ENCODE data around the gene RIPOR2. TPM values are rescaled to one million over a fixed set of nuclear protein-coding genes. Genes with fewer than 3 reads are reported as not detected.
A peak's percentile ranks its signal among the peaks of the same experiment; 100 is the strongest.
"Not testable (repeated sequence)": the region's sequence is repeated elsewhere in the genome, so short reads cannot be mapped to it uniquely, and the experiment has no call there.

RIPOR2 gene
- total RNA-seq, 1 donor from 2014 or later = 9.4 TPM

DNA sequence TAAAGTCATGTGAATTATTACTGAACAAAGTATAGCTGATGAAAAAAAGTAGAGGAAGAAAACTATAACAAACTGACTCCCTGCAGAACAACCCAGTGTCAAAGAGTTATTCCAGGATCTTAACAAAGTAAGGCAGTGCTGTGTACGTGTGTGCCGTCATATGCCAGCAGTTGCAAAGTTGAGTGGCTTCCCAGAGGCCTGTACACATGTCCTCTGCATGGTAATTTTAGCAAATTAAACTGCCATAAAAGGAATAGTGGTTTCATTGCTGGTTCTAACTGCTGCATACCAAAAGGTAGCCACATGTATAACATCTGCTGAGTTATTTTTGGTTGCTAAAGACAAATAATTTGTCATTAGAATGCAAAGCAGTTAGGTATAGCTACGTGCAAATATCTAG is 44.8 kb downstream of the RIPOR2 start:
- peaks cover 31% of the 10 kb centered on the region for H3K36me3 Mint-ChIP-seq (ENCODE audit: low read depth)
- no peak overlapping the region for H3K27ac Mint-ChIP-seq
- DNase-seq (ENCODE audit: low spot score) = no peak
- H3K9me3 Mint-ChIP-seq = no peaks in the 10 kb centered on the region
- no peak overlapping the region for H3K4me3 Mint-ChIP-seq (ENCODE audit: low read depth)
- no peaks in the 10 kb centered on the region for H3K27me3 Mint-ChIP-seq (ENCODE audit: low read depth)
- intact Hi-C loops (cut with micrococcal nuclease) = no loop called here
- peaks cover 23% of the 10 kb centered on the region for H3K4me1 Mint-ChIP-seq (ENCODE audit: low read depth)

DNA sequence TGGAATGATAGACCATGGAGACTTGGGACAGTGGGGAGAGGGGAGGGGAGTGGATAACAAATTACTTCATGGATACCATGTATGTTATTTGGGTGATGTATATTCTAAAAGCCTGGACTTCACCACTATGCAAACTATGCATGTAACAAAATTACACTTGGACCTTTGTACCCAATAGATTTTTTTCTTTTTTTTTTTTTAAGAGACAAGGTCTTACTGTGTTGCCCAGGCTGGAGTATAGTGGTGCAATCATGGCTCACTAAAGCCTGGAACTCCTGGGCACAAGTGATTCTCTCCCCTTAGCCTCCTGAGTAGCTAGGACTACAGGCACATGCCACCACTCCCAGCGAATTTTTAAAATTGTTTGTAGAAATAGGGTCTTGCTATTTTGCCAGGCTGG is 45.3 kb downstream of the RIPOR2 start:
- H3K27ac Mint-ChIP-seq = no peak overlapping the region
- H3K9me3 Mint-ChIP-seq = no peaks in the 10 kb centered on the region
- no peak overlapping the region for H3K4me3 Mint-ChIP-seq (ENCODE audit: low read depth)
- no peaks in the 10 kb centered on the region for H3K27me3 Mint-ChIP-seq (ENCODE audit: low read depth)
- peaks cover 24% of the 10 kb centered on the region for H3K4me1 Mint-ChIP-seq (ENCODE audit: low read depth)
- DNase-seq (ENCODE audit: low spot score) = no peak
- peaks cover 32% of the 10 kb centered on the region for H3K36me3 Mint-ChIP-seq (ENCODE audit: low read depth)
- intact Hi-C loops (cut with micrococcal nuclease) = no loop called here

DNA sequence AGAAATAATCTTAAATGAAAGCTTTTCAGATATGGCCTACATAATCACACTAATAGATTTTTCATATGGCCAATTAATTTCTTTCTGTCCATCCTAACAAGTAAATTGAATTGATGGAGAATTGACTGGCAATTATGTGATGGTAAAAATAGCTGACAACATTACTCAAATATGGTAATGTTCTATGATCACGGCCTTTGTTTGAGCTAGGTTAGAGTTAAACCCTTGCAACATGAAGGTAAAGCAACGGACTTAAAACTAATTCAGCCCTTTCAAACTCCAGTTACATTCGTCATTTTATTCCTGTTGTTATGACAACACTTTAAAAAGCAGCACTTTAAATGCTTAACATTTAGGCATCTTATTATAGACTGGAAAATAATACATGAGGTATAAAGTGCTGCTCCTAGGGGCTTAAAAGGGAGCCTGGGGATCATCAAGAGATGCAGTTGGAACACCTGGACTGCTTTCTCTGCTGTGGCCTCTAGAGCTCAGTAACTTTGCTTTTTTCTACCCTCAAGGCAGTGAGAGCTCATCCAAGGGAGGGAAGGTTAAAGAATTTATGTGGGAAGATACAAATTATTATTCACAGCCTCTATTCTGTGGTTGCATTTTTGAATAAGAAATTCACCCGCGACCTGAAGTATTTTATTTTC is 46.9 kb downstream of the RIPOR2 start:
- no peaks in the 10 kb centered on the region for H3K9me3 Mint-ChIP-seq
- H3K4me3 Mint-ChIP-seq (ENCODE audit: low read depth) = no peak overlapping the region
- no peak overlapping the region for H3K27ac Mint-ChIP-seq
- DNase-seq (ENCODE audit: low spot score) = no peak
- peaks cover 19% of the 10 kb centered on the region for H3K4me1 Mint-ChIP-seq (ENCODE audit: low read depth)
- intact Hi-C loops (cut with micrococcal nuclease) = no loop called here
- no peaks in the 10 kb centered on the region for H3K27me3 Mint-ChIP-seq (ENCODE audit: low read depth)
- peaks cover 37% of the 10 kb centered on the region for H3K36me3 Mint-ChIP-seq (ENCODE audit: low read depth)

DNA sequence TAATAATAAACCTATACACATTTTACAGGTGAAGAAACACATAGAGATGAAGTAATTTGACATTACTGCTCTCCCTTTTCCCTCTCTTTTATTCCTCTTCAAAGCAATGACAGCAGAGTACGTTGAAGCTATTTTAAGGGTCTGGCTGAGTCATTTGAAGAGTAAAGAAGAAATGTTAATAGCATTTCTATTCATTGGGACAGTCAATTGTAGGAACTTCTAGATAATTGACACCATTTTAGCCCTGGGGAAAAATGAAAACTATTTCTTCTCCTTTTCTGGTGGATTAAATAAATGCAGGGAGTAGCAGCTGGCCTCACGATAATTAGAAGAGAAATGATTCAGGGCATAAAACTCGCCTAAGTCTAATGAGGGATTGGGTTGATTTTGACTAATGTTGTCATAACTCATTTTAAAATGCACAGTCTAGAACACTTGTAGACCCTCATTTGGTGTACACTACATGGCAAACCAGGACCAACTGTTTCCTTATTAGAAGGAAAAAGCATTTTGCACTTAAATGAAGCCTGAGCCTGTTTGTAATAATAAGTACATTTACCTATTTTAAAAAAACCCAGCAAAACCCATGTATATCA is 48.1 kb downstream of the RIPOR2 start:
- Mint-ChIP-seq H3K27ac (no peak overlapping the region), H3K4me1 (ENCODE audit: low read depth) (peaks cover 19% of the 10 kb centered on the region), H3K9me3 (no peaks in the 10 kb centered on the region), H3K36me3 (ENCODE audit: low read depth) (peaks cover 34% of the 10 kb centered on the region), H3K4me3 (ENCODE audit: low read depth) (no peak overlapping the region), H3K27me3 (ENCODE audit: low read depth) (no peaks in the 10 kb centered on the region)
- no peak for DNase-seq (ENCODE audit: low spot score)
- intact Hi-C loops (cut with micrococcal nuclease) = no loop called here

DNA sequence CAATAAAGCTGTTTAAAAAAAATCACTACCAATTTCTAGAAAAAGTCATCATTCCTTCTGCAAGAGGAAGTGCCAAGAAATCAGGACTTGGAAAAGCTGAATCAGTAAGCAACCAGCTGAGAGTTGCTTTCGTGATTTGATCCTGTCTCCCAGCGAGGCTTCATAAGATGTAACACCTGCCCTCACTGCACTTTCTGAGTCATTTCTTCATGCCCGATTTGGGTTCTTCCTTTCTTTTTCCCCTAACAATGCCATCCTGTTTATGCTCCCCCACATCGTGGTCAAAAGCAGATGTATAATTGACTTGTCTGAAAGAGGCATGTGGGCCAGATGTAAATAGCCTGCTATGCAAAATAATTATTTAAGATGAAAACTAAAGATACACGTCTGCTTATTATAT is 52.1 kb downstream of the RIPOR2 start:
- no peak for DNase-seq (ENCODE audit: low spot score)

DNA sequence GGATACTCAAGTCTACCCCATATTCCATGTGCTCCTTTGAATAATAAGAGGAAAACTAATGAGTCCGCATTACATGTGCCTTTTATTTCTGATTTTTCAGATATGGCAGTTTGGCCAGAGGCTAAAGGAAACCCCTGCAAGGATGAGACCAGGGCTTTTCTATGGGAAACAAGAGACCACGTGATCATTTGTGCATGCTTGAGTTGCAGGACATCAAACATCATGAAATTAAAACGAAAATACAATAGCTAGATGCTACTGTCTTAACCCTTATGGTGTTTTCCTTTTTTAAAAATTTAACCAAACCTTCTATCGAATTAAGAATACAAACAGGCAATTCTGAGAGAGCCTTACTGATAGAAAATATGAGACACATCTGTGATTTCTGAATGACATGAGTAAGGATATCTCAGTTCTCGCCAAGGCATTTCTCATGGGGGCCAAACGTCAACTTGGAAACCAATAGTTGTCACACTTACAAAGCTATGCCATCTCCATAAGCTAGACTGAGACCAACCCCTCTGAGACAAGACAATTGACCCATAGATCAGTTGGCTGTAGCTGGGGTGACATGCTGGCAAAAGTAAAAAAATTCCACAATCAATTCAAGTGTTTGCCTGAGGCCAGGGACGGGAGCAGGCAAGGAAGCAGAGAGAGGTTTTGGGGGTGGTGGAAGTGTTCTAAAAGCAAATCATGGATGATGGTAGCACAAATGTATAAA is 52.8 kb downstream of the RIPOR2 start:
- no peaks in the 10 kb centered on the region for H3K27me3 Mint-ChIP-seq (ENCODE audit: low read depth)
- peaks cover 60% of the 10 kb centered on the region for H3K36me3 Mint-ChIP-seq (ENCODE audit: low read depth)
- H3K9me3 Mint-ChIP-seq = peaks cover 9% of the 10 kb centered on the region
- peak overlapping the region; percentile 47 for H3K27ac Mint-ChIP-seq
- peaks cover 22% of the 10 kb centered on the region for H3K4me1 Mint-ChIP-seq (ENCODE audit: low read depth)
- DNase-seq (ENCODE audit: low spot score) = no peak
- H3K4me3 Mint-ChIP-seq (ENCODE audit: low read depth) = no peak overlapping the region
- intact Hi-C loops (cut with micrococcal nuclease) = no loop called here

More for the DNA sequence above, 52.1 kb downstream of the RIPOR2 start:
- Mint-ChIP-seq H3K27me3 (ENCODE audit: low read depth) (no peaks in the 10 kb centered on the region), H3K36me3 (ENCODE audit: low read depth) (peaks cover 55% of the 10 kb centered on the region), H3K9me3 (peaks cover 4% of the 10 kb centered on the region), H3K4me1 (ENCODE audit: low read depth) (peaks cover 22% of the 10 kb centered on the region), H3K27ac (no peak overlapping the region), H3K4me3 (ENCODE audit: low read depth) (no peak overlapping the region)
- intact Hi-C loops (cut with micrococcal nuclease) = no loop called here

DNA sequence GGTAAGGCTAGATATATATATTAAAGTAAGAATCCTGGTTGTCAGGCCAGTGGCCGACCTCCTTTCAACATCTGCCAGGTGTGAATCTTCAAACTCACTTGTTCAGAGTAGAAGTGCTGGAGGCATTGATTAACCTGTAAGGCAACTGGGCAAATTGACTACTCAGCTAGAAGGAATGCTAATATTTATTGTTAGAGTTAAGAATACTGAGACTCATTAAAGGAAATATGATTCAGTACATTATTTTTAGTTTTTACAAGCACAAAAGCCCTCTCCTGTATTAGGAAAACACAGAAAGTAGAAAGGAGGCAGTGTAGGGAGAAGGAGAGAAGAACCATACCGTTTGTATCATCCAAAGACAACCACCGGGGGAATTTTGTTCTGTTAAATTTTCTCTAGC is 53.5 kb downstream of the RIPOR2 start:
- DNase-seq (ENCODE audit: low spot score) = no peak
- H3K36me3 Mint-ChIP-seq (ENCODE audit: low read depth) = peaks cover 64% of the 10 kb centered on the region
- H3K9me3 Mint-ChIP-seq = peaks cover 16% of the 10 kb centered on the region
- intact Hi-C loops (cut with micrococcal nuclease) = no loop called here
- no peak overlapping the region for H3K27ac Mint-ChIP-seq
- H3K27me3 Mint-ChIP-seq (ENCODE audit: low read depth) = no peaks in the 10 kb centered on the region
- no peak overlapping the region for H3K4me3 Mint-ChIP-seq (ENCODE audit: low read depth)
- peaks cover 18% of the 10 kb centered on the region for H3K4me1 Mint-ChIP-seq (ENCODE audit: low read depth)

DNA sequence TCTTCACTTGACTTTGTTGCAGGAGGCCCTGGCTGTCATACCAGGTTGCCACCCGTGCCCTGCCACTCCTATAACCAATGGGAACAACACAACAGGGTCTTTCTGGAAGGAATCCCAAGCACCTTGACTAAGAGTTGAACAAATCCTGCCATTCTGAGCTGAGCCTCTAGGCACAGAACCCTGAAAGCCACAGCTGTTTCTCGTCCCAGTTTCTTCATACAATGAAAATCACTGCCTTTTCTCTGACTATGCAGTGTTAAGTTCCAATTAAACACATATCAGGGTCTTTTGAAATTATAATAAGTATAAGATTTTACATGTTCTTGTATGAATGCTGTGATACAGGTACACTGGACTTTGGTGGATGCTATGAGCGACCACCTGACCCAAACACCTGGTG is 54.4 kb downstream of the RIPOR2 start:
- no peak for DNase-seq (ENCODE audit: low spot score)
- Mint-ChIP-seq H3K27ac (no peak overlapping the region), H3K9me3 (peaks cover 24% of the 10 kb centered on the region), H3K4me1 (ENCODE audit: low read depth) (peaks cover 20% of the 10 kb centered on the region), H3K27me3 (ENCODE audit: low read depth) (no peaks in the 10 kb centered on the region), H3K36me3 (ENCODE audit: low read depth) (peaks cover 68% of the 10 kb centered on the region), H3K4me3 (ENCODE audit: low read depth) (no peak overlapping the region)
- intact Hi-C loops (cut with micrococcal nuclease) = no loop called here

DNA sequence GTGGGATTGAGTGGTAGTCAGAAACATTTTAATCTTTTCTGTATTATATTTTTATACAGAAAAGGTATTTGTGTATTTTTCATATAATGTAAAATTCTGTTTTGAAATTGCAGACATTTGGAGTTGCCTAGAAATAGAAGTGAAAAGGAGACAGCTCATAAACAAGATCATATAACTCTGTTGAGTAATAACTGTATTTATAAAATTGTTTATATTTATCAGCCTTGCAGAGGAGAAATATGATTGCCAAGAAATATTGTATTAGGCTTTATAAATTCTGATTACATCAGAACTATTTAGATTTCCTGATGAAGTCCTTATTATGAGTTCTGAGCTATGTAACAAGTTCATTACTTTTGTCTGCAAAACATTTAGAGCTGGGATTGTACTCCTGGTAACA is 55.3 kb downstream of the RIPOR2 start:
- Mint-ChIP-seq H3K4me3 (ENCODE audit: low read depth) (no peak overlapping the region), H3K27ac (no peak overlapping the region), H3K36me3 (ENCODE audit: low read depth) (peaks cover 71% of the 10 kb centered on the region), H3K9me3 (peaks cover 25% of the 10 kb centered on the region), H3K27me3 (ENCODE audit: low read depth) (no peaks in the 10 kb centered on the region), H3K4me1 (ENCODE audit: low read depth) (peaks cover 19% of the 10 kb centered on the region)
- intact Hi-C loops (cut with micrococcal nuclease) = no loop called here
- no peak for DNase-seq (ENCODE audit: low spot score)

DNA sequence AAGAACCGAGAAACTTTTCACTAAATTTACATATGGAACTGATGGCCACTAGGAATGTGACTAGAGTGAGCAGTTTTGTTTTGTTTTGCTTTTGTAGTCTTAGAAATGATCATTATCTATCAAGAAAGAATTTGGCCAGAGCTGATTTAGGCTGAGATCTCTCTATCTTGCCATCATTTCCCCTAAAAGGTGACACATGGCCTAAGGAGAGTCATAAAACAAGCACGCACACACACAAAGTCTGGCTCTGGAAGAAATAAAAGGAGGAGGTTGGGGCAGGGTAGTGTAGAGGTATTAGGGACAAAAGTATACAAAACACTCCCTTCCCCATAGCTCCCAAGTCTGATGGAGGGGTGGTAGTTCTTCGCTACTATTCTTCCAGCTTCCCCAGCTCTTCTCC is 56.4 kb downstream of the RIPOR2 start:
- H3K4me3 Mint-ChIP-seq (ENCODE audit: low read depth) = no peak overlapping the region
- intact Hi-C loops (cut with micrococcal nuclease) = no loop called here
- peaks cover 79% of the 10 kb centered on the region for H3K36me3 Mint-ChIP-seq (ENCODE audit: low read depth)
- no peak overlapping the region for H3K27ac Mint-ChIP-seq
- no peak for DNase-seq (ENCODE audit: low spot score)
- H3K4me1 Mint-ChIP-seq (ENCODE audit: low read depth) = peaks cover 16% of the 10 kb centered on the region
- peaks cover 25% of the 10 kb centered on the region for H3K9me3 Mint-ChIP-seq
- H3K27me3 Mint-ChIP-seq (ENCODE audit: low read depth) = no peaks in the 10 kb centered on the region

DNA sequence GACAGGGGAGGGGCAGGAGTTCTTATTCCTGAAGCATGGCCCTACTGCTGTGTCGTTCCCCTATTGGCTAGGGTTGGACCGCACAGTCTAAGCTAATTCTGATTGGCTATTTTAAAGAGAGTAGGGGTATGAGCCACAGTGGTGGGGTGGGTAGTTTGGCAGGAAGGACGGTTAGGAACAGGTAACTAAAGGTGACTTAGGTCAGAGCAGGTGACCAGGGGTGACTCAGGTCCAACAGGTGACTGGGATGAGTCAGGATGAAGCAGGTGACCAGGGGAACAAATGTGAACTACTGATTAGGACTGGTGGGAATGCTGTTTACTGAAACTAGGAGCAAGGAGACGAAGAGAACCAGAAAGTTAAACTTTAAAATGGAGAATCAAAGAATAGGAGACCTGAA is 58.0 kb downstream of the RIPOR2 start:
- Mint-ChIP-seq H3K36me3 (ENCODE audit: low read depth) (peaks cover 89% of the 10 kb centered on the region), H3K9me3 (peaks cover 25% of the 10 kb centered on the region)
- H3K4me3 Mint-ChIP-seq (ENCODE audit: low read depth); intact Hi-C loops (cut with micrococcal nuclease); H3K27me3 Mint-ChIP-seq (ENCODE audit: low read depth); H3K27ac Mint-ChIP-seq; H3K4me1 Mint-ChIP-seq (ENCODE audit: low read depth); DNase-seq (ENCODE audit: low spot score): not testable (repeated sequence)

DNA sequence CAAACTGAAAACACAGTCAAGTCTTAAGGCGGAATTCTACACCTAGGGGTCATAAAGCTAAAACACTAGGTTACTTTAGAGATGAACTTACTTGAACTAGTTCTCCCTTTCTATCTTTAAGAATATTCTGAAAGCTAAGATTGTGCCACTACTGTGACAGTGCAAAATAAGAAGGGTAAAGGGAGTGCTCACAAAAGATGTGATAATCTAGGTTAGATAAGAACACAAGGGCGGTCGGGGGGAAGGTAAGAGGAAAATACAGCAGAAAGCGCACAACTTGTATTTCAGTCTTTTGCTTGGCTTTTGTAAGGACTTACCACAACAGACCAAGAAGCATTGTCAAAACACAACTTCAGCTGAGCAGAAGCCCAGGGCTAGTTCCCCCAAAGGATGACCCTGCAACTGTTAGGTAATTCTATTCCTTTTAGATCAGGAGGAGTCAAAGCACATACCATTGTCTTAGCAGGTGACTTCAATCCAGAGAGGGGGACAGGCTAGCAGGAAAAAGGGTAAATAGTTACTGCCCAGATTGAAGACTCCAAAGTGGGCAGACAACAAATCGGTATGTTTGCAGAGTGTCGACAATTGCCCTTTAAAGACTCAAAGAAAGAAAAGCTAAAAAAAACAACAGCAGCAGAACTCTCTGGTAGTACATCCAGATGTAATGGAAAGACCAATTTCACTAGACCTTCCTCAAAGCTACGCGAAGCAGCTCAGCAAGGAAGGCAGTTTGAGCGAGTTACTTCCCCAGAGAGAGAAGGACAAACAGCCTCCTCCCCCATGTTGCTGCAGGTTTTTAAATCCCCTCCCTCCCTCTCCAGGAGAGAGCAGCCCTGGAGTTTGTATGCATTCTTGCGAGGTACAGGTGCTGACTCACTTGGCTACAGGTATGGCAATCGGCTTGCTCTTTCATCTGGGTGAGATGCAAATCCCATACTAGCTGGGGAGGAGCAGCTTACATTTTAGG is 59.0 kb downstream of the RIPOR2 start:
- no peak for DNase-seq (ENCODE audit: low spot score)
- Mint-ChIP-seq H3K4me3 (ENCODE audit: low read depth) (no peak overlapping the region), H3K4me1 (ENCODE audit: low read depth) (peaks cover 9% of the 10 kb centered on the region), H3K27ac (no peak overlapping the region), H3K9me3 (peaks cover 25% of the 10 kb centered on the region), H3K27me3 (ENCODE audit: low read depth) (no peaks in the 10 kb centered on the region), H3K36me3 (ENCODE audit: low read depth) (peaks cover 87% of the 10 kb centered on the region)
- intact Hi-C loops (cut with micrococcal nuclease) = no loop called here

All from activated T-helper 2 cell treated with anti-CD3 and anti-CD28 coated beads, Interferon-gamma antibody, Interleukin-2, Interleukin-4, amounts not matched to agents 10 μg/mL and 5 μg/mL and 100 μg/mL, durations not matched to agents 14 hours and 24 hours and 36 hours (primary cell).